ENCODE data around the gene BCDIN3D.

The BCDIN3D gene

GRCh38 chr12:49813131-49813530 is 29.8 kb downstream of the BCDIN3D start:
- peaks cover 3 to 5% of the 10 kb centered on the region in 2 donors for H3K36me3 ChIP-seq (ENCODE audit: control insufficient read depth in 2 of 2, insufficient read depth in 2 of 2, low read length in 2 of 2)
- H3K9me3 ChIP-seq (ENCODE audit: control insufficient read depth in 2 of 2, low read length in 2 of 2): no peaks in the 10 kb centered on the region
- H3K27me3 ChIP-seq (ENCODE audit: control insufficient read depth in 1 of 2, insufficient read depth in 2 of 2, low read length in 2 of 2): no peaks in the 10 kb centered on the region
- H3K27ac ChIP-seq (ENCODE audit: low read length): no peak overlapping the region
- H3K9ac ChIP-seq (ENCODE audit: low read length in 2 of 2): no peak overlapping the region
- H3K4me3 ChIP-seq (ENCODE audit: low read length in 2 of 2): no peak overlapping the region
- H3K4me1 ChIP-seq (ENCODE audit: control insufficient read depth, insufficient read depth, low read length): peaks cover 15% of the 10 kb centered on the region

- H3K4me1 ChIP-seq (ENCODE audit: control insufficient read depth, insufficient read depth, low read length): peaks cover 19% of the 10 kb centered on the region
- no peak overlapping the region for H3K27ac ChIP-seq (ENCODE audit: low read length)
Observed at GRCh38 chr12:49811961-49812401, 30.9 kb downstream of the BCDIN3D start.

GRCh38 chr12:49811136-49811535 is 31.8 kb downstream of the BCDIN3D start:
- Histone ChIP-seq H3K4me3 (ENCODE audit: low read length in 2 of 2) (no peak overlapping the region), H3K27ac (ENCODE audit: low read length) (no peak overlapping the region), H3K9me3 (ENCODE audit: control insufficient read depth in 2 of 2, low read length in 2 of 2) (no peaks in the 10 kb centered on the region), H3K4me1 (ENCODE audit: control insufficient read depth, insufficient read depth, low read length) (peaks cover 19% of the 10 kb centered on the region), H3K27me3 (ENCODE audit: control insufficient read depth in 1 of 2, insufficient read depth in 2 of 2, low read length in 2 of 2) (no peaks in the 10 kb centered on the region), H3K36me3 (ENCODE audit: control insufficient read depth in 2 of 2, insufficient read depth in 2 of 2, low read length in 2 of 2) (peaks cover 4 to 5% of the 10 kb centered on the region in 2 donors), H3K9ac (ENCODE audit: low read length in 2 of 2) (no peak overlapping the region)

More at GRCh38 chr12:49811961-49812401, 30.9 kb downstream of the BCDIN3D start:
- H3K9ac ChIP-seq (ENCODE audit: low read length in 2 of 2): no peak overlapping the region
- no peak overlapping the region for H3K4me3 ChIP-seq (ENCODE audit: low read length in 2 of 2)
- no peaks in the 10 kb centered on the region for H3K9me3 ChIP-seq (ENCODE audit: control insufficient read depth in 2 of 2, low read length in 2 of 2)
- H3K27me3 ChIP-seq (ENCODE audit: control insufficient read depth in 1 of 2, insufficient read depth in 2 of 2, low read length in 2 of 2): no peaks in the 10 kb centered on the region
- H3K36me3 ChIP-seq (ENCODE audit: control insufficient read depth in 2 of 2, insufficient read depth in 2 of 2, low read length in 2 of 2): peaks cover 3 to 5% of the 10 kb centered on the region in 2 donors

GRCh38 chr12:49809906-49810389 is 33.0 kb downstream of the BCDIN3D start:
- Histone ChIP-seq H3K9me3 (ENCODE audit: control insufficient read depth in 2 of 2, low read length in 2 of 2) (no peaks in the 10 kb centered on the region), H3K27ac (ENCODE audit: low read length) (peak overlapping the region; percentile 41), H3K27me3 (ENCODE audit: control insufficient read depth in 1 of 2, insufficient read depth in 2 of 2, low read length in 2 of 2) (no peaks in the 10 kb centered on the region), H3K36me3 (ENCODE audit: control insufficient read depth in 2 of 2, insufficient read depth in 2 of 2, low read length in 2 of 2) (peaks cover 4 to 9% of the 10 kb centered on the region in 2 donors), H3K9ac (ENCODE audit: low read length in 2 of 2) (peak overlapping the region; percentile 13 to 37), H3K4me1 (ENCODE audit: control insufficient read depth, insufficient read depth, low read length) (peaks cover 19% of the 10 kb centered on the region), H3K4me3 (ENCODE audit: low read length in 2 of 2) (no peak overlapping the region)

- no peaks in the 10 kb centered on the region for H3K9me3 ChIP-seq (ENCODE audit: control insufficient read depth in 2 of 2, low read length in 2 of 2)
- peaks cover 6 to 14% of the 10 kb centered on the region in 2 donors for H3K36me3 ChIP-seq (ENCODE audit: control insufficient read depth in 2 of 2, insufficient read depth in 2 of 2, low read length in 2 of 2)
- H3K4me1 ChIP-seq (ENCODE audit: control insufficient read depth, insufficient read depth, low read length): peaks cover 19% of the 10 kb centered on the region
- peak overlapping the region; percentile 13 to 37 for H3K9ac ChIP-seq (ENCODE audit: low read length in 2 of 2)
- peak overlapping the region in 1 of 2 donors; percentile 49 for H3K4me3 ChIP-seq (ENCODE audit: low read length in 2 of 2)
- peak overlapping the region; percentile 41 for H3K27ac ChIP-seq (ENCODE audit: low read length)
- H3K27me3 ChIP-seq (ENCODE audit: control insufficient read depth in 1 of 2, insufficient read depth in 2 of 2, low read length in 2 of 2): no peaks in the 10 kb centered on the region
Observed at GRCh38 chr12:49809381-49809905, 33.5 kb downstream of the BCDIN3D start.

- peaks cover 19% of the 10 kb centered on the region for H3K4me1 ChIP-seq (ENCODE audit: control insufficient read depth, insufficient read depth, low read length)
- no peaks in the 10 kb centered on the region for H3K27me3 ChIP-seq (ENCODE audit: control insufficient read depth in 1 of 2, insufficient read depth in 2 of 2, low read length in 2 of 2)
- peaks cover 7 to 17% of the 10 kb centered on the region in 2 donors for H3K36me3 ChIP-seq (ENCODE audit: control insufficient read depth in 2 of 2, insufficient read depth in 2 of 2, low read length in 2 of 2)
- H3K9ac ChIP-seq (ENCODE audit: low read length in 2 of 2): peak overlapping the region in 1 of 2 donors; percentile 36
- no peaks in the 10 kb centered on the region for H3K9me3 ChIP-seq (ENCODE audit: control insufficient read depth in 2 of 2, low read length in 2 of 2)
- peak overlapping the region in 1 of 2 donors; percentile 49 for H3K4me3 ChIP-seq (ENCODE audit: low read length in 2 of 2)
- H3K27ac ChIP-seq (ENCODE audit: low read length): peak overlapping the region; percentile 41
Observed at GRCh38 chr12:49808686-49809380, 34.1 kb downstream of the BCDIN3D start.

- Histone ChIP-seq H3K9me3 (ENCODE audit: control insufficient read depth in 2 of 2, low read length in 2 of 2) (no peaks in the 10 kb centered on the region), H3K36me3 (ENCODE audit: control insufficient read depth in 2 of 2, insufficient read depth in 2 of 2, low read length in 2 of 2) (peaks cover 12 to 19% of the 10 kb centered on the region in 2 donors), H3K4me1 (ENCODE audit: control insufficient read depth, insufficient read depth, low read length) (peaks cover 19% of the 10 kb centered on the region), H3K27me3 (ENCODE audit: control insufficient read depth in 1 of 2, insufficient read depth in 2 of 2, low read length in 2 of 2) (no peaks in the 10 kb centered on the region), H3K4me3 (ENCODE audit: low read length in 2 of 2) (no peak overlapping the region), H3K27ac (ENCODE audit: low read length) (peak overlapping the region; percentile 41), H3K9ac (ENCODE audit: low read length in 2 of 2) (peak overlapping the region in 1 of 2 donors; percentile 36)
Observed at GRCh38 chr12:49807991-49808580, 34.8 kb downstream of the BCDIN3D start.

GRCh38 chr12:49806877-49807276 is 36.0 kb downstream of the BCDIN3D start:
- no peak overlapping the region for H3K9ac ChIP-seq (ENCODE audit: low read length in 2 of 2)

GRCh38 chr12:49806321-49806813 is 36.5 kb downstream of the BCDIN3D start:
- Histone ChIP-seq H3K27me3 (ENCODE audit: control insufficient read depth in 1 of 2, insufficient read depth in 2 of 2, low read length in 2 of 2) (no peaks in the 10 kb centered on the region), H3K9me3 (ENCODE audit: control insufficient read depth in 2 of 2, low read length in 2 of 2) (no peaks in the 10 kb centered on the region), H3K36me3 (ENCODE audit: control insufficient read depth in 2 of 2, insufficient read depth in 2 of 2, low read length in 2 of 2) (peaks cover 24 to 32% of the 10 kb centered on the region in 2 donors)

More at GRCh38 chr12:49806877-49807276, 36.0 kb downstream of the BCDIN3D start:
- H3K4me3 ChIP-seq (ENCODE audit: low read length in 2 of 2): no peak overlapping the region
- no peak overlapping the region for H3K27ac ChIP-seq (ENCODE audit: low read length)
- H3K36me3 ChIP-seq (ENCODE audit: control insufficient read depth in 2 of 2, insufficient read depth in 2 of 2, low read length in 2 of 2): peaks cover 19 to 27% of the 10 kb centered on the region in 2 donors
- H3K9me3 ChIP-seq (ENCODE audit: control insufficient read depth in 2 of 2, low read length in 2 of 2): no peaks in the 10 kb centered on the region
- H3K27me3 ChIP-seq (ENCODE audit: control insufficient read depth in 1 of 2, insufficient read depth in 2 of 2, low read length in 2 of 2): no peaks in the 10 kb centered on the region
- peaks cover 19% of the 10 kb centered on the region for H3K4me1 ChIP-seq (ENCODE audit: control insufficient read depth, insufficient read depth, low read length)

GRCh38 chr12:49805409-49805808 is 37.5 kb downstream of the BCDIN3D start:
- no peaks in the 10 kb centered on the region for H3K9me3 ChIP-seq (ENCODE audit: control insufficient read depth in 2 of 2, low read length in 2 of 2)
- H3K27me3 ChIP-seq (ENCODE audit: control insufficient read depth in 1 of 2, insufficient read depth in 2 of 2, low read length in 2 of 2): no peaks in the 10 kb centered on the region
- H3K36me3 ChIP-seq (ENCODE audit: control insufficient read depth in 2 of 2, insufficient read depth in 2 of 2, low read length in 2 of 2): peaks cover 31 to 36% of the 10 kb centered on the region in 2 donors
- no peak overlapping the region for H3K27ac ChIP-seq (ENCODE audit: low read length)
- no peak overlapping the region for H3K4me3 ChIP-seq (ENCODE audit: low read length in 2 of 2)
- H3K4me1 ChIP-seq (ENCODE audit: control insufficient read depth, insufficient read depth, low read length): peaks cover 19% of the 10 kb centered on the region
- H3K9ac ChIP-seq (ENCODE audit: low read length in 2 of 2): no peak overlapping the region

More at GRCh38 chr12:49806321-49806813, 36.5 kb downstream of the BCDIN3D start:
- Histone ChIP-seq H3K4me1 (ENCODE audit: control insufficient read depth, insufficient read depth, low read length) (peaks cover 19% of the 10 kb centered on the region), H3K27ac (ENCODE audit: low read length) (no peak overlapping the region), H3K9ac (ENCODE audit: low read length in 2 of 2) (no peak overlapping the region), H3K4me3 (ENCODE audit: low read length in 2 of 2) (no peak overlapping the region)

Measured in stomach smooth muscle (tissue), 2 donors.